Upper lobe of left lung (tissue), 4 donors: ENCODE data around the gene FSTL5.

Experiments used
- POLR2A ChIP-seq, 4 donors: fragments of 450-650 bp; IDR thresholded peaks; one replicate each; pipeline ENCODE4 v1.5.1; 2016 to 2017; ENCODE audit warnings: antibody characterized with exemption in 4 of 4, mild to moderate bottlenecking in 2 of 4
- TF ChIP-seq, protein P1 (sequence below), 6 experiments: fragments of 450-650 bp in 4 of 6; fragments of 200-600 bp in 2 of 6; sonication (generic) in 2 of 6; IDR thresholded peaks; one replicate each; pipeline ENCODE4 v1.5.1; 2016 to 2019; ENCODE audit warnings: antibody characterized with exemption in 6 of 6

DNA sequence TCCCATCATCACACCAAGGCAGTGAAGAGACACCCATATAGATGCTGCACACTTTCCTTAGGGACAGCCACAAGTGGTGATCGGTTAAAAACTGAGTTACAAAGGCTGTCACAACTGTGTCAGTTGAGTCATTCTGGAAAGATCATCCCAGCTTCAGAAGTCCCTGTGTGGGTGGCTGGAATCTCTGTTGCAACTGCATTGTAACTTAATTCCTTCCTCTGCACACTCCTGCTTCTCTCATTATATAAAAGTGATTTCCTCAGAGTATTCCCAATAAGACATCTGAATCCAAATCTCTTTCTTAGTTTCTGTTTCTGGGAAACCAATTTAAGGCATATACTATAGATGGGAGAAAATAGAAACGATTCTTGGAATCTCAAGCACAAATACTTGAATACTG is 88.1 kb downstream of the FSTL5 start:
- TF ChIP-seq, protein P1, sequence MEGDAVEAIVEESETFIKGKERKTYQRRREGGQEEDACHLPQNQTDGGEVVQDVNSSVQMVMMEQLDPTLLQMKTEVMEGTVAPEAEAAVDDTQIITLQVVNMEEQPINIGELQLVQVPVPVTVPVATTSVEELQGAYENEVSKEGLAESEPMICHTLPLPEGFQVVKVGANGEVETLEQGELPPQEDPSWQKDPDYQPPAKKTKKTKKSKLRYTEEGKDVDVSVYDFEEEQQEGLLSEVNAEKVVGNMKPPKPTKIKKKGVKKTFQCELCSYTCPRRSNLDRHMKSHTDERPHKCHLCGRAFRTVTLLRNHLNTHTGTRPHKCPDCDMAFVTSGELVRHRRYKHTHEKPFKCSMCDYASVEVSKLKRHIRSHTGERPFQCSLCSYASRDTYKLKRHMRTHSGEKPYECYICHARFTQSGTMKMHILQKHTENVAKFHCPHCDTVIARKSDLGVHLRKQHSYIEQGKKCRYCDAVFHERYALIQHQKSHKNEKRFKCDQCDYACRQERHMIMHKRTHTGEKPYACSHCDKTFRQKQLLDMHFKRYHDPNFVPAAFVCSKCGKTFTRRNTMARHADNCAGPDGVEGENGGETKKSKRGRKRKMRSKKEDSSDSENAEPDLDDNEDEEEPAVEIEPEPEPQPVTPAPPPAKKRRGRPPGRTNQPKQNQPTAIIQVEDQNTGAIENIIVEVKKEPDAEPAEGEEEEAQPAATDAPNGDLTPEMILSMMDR (IDR thresholded peaks at IDR 0.05) = no peak
- TF ChIP-seq POLR2A (IDR thresholded peaks at IDR 0.05) = no peak
